Measurements from ENCODE around the gene SORL1-AS1.
"Not testable (repeated sequence)": the region's sequence is repeated elsewhere in the genome, so short reads cannot be mapped to it uniquely, and the experiment has no call there.

SORL1-AS1 gene

GRCh38 chr11:121452609-121453150 is at the start of gene SORL1-AS1:
Gene SORL1-AS1 (minus strand): TSS chr11:121452967.
- DNase-seq = no peak

- DNase-seq = no peak
Measured at GRCh38 chr11:121500717-121501116, 48.0 kb upstream of the SORL1-AS1 start.

GRCh38 chr11:121500275-121500674 is 47.5 kb upstream of the SORL1-AS1 start:
- no peak for DNase-seq

GRCh38 chr11:121499405-121499804 is 46.6 kb upstream of the SORL1-AS1 start:
- DNase-seq = no peak

- no peak for DNase-seq
Measured at GRCh38 chr11:121497176-121497998, 44.6 kb upstream of the SORL1-AS1 start.

- no peak for DNase-seq
Measured at GRCh38 chr11:121494355-121495099, 41.8 kb upstream of the SORL1-AS1 start.

GRCh38 chr11:121489823-121490222 is 37.1 kb upstream of the SORL1-AS1 start:
- DNase-seq = no peak

GRCh38 chr11:121488641-121489040 is 35.9 kb upstream of the SORL1-AS1 start:
- no peak for DNase-seq

- no peak for DNase-seq
Measured at GRCh38 chr11:121488170-121488569, 35.4 kb upstream of the SORL1-AS1 start.

GRCh38 chr11:121487191-121487590 is 34.4 kb upstream of the SORL1-AS1 start:
- DNase-seq = no peak

GRCh38 chr11:121486054-121486453 is 33.3 kb upstream of the SORL1-AS1 start:
- DNase-seq = no peak

GRCh38 chr11:121485216-121485615 is 32.4 kb upstream of the SORL1-AS1 start:
- DNase-seq = no peak

- DNase-seq = no peak
Measured at GRCh38 chr11:121483805-121484480, 31.2 kb upstream of the SORL1-AS1 start.

- DNase-seq = no peak
Measured at GRCh38 chr11:121482231-121483129, 29.7 kb upstream of the SORL1-AS1 start.

- DNase-seq = not testable (repeated sequence)
Measured at GRCh38 chr11:121481484-121482230, 28.9 kb upstream of the SORL1-AS1 start.

- no peak for DNase-seq
Measured at GRCh38 chr11:121479698-121480238, 27.0 kb upstream of the SORL1-AS1 start.

- no peak for DNase-seq
Measured at GRCh38 chr11:121478895-121479697, 26.3 kb upstream of the SORL1-AS1 start.

GRCh38 chr11:121478226-121478894 is 25.6 kb upstream of the SORL1-AS1 start:
- DNase-seq = no peak

GRCh38 chr11:121476379-121477032 is 23.7 kb upstream of the SORL1-AS1 start:
- no peak for DNase-seq
